Hematopoietic multipotent progenitor cell (in vitro differentiated cells): ENCODE data around the gene CDK14. TPM values are rescaled to one million over a fixed set of nuclear protein-coding genes. Genes with fewer than 3 reads are reported as not detected.
"Not testable (repeated sequence)": the region's sequence is repeated elsewhere in the genome, so short reads cannot be mapped to it uniquely, and the experiment has no call there.

Experiments
- DNase-seq, 3 donors: peaks; one replicate each; pipeline ENCODE4 v3.0.0-alpha.2; 2011 to 2015; ENCODE audit warnings: low read depth in 2 of 3, low spot score in 2 of 3
- total RNA-seq: library from RNA; depleted of rRNA; stranded (reverse); fragments of >200 nt; gene quantifications from one replicate; pipeline ENCODE4 v1.2.3, GENCODE V29; 2012

Gene CDK14
- total RNA-seq, 1 donor: 7.5 TPM

- no peak for DNase-seq
These were observed 179.4 kb downstream of the CDK14 start for GRCh38 chr7:90775383-90775965.

GRCh38 chr7:90777041-90777440 is 180.9 kb downstream of the CDK14 start:
- DNase-seq: no peak

- no peak for DNase-seq
These were observed 181.3 kb downstream of the CDK14 start for GRCh38 chr7:90777465-90777864.

GRCh38 chr7:90777886-90778285 is 181.8 kb downstream of the CDK14 start:
- DNase-seq: no peak

- DNase-seq: no peak
These were observed 191.9 kb downstream of the CDK14 start for GRCh38 chr7:90788052-90788451.

GRCh38 chr7:90789736-90790306 is 193.7 kb downstream of the CDK14 start:
- no peak for DNase-seq

- DNase-seq: no peak
These were observed 195.5 kb downstream of the CDK14 start for GRCh38 chr7:90791596-90791995.

- DNase-seq: no peak
These were observed 196.2 kb downstream of the CDK14 start for GRCh38 chr7:90792301-90792700.

- DNase-seq: not testable (repeated sequence)
These were observed 198.1 kb downstream of the CDK14 start for GRCh38 chr7:90794234-90794633.

- DNase-seq: no peak
These were observed 201.5 kb downstream of the CDK14 start for GRCh38 chr7:90797596-90797995.

GRCh38 chr7:90804370-90804769 is 208.2 kb downstream of the CDK14 start:
- DNase-seq: no peak

GRCh38 chr7:90815552-90815951 is 219.4 kb downstream of the CDK14 start:
- DNase-seq: not testable (repeated sequence)

GRCh38 chr7:90816511-90817142 is 220.5 kb downstream of the CDK14 start:
- peak in 1 of 3 donors; percentile 7 for DNase-seq

GRCh38 chr7:90817151-90817550 is 221.0 kb downstream of the CDK14 start:
- DNase-seq: no peak

GRCh38 chr7:90817846-90818245 is 221.7 kb downstream of the CDK14 start:
- DNase-seq: no peak

GRCh38 chr7:90818341-90818740 is 222.2 kb downstream of the CDK14 start:
- DNase-seq: no peak

- DNase-seq: no peak
These were observed 226.0 kb downstream of the CDK14 start for GRCh38 chr7:90821961-90822620.

- DNase-seq: no peak
These were observed 228.5 kb downstream of the CDK14 start for GRCh38 chr7:90824386-90825307.

- DNase-seq: no peak
These were observed 229.7 kb downstream of the CDK14 start for GRCh38 chr7:90825779-90826178.

GRCh38 chr7:90828601-90829000 is 232.5 kb downstream of the CDK14 start:
- no peak for DNase-seq

GRCh38 chr7:90830308-90830707 is 234.2 kb downstream of the CDK14 start:
- no peak for DNase-seq
